Muscle layer of duodenum (tissue), 2 donors: ENCODE results near the gene LEF1.

Source experiments
- H3K27ac ChIP-seq: one replicate; pipeline ENCODE4 v1.7.0; 2013; ENCODE audit warnings: mild to moderate bottlenecking, low read length
- H3K27me3 ChIP-seq: one replicate; pipeline ENCODE4 v1.7.0; 2013; ENCODE audit warnings: low read depth, mild to moderate bottlenecking, control low read depth, low read length
- H3K36me3 ChIP-seq, 2 donors: one replicate each; pipeline ENCODE4 v1.7.0; 2013; ENCODE audit warnings: low read length in 2 of 2, control low read depth in 1 of 2, mild to moderate bottlenecking in 1 of 2; ENCODE audit not compliant: insufficient read depth in 2 of 2, control insufficient read depth in 1 of 2
- H3K4me1 ChIP-seq, 2 donors: one replicate each; pipeline ENCODE4 v1.7.0; 2013; ENCODE audit warnings: low read length in 2 of 2, mild to moderate bottlenecking in 2 of 2, control low read depth in 1 of 2, moderate library complexity in 1 of 2; ENCODE audit not compliant: insufficient read depth in 2 of 2, control insufficient read depth in 1 of 2
- H3K4me3 ChIP-seq, 2 donors: one replicate each; pipeline ENCODE4 v1.7.0; 2013; ENCODE audit warnings: low read length in 2 of 2, low read depth in 1 of 2, mild to moderate bottlenecking in 1 of 2
- H3K9me3 ChIP-seq, 2 donors: one replicate each; pipeline ENCODE4 v1.7.0; 2013; ENCODE audit warnings: low read length in 2 of 2, control low read depth in 1 of 2, mild to moderate bottlenecking in 1 of 2; ENCODE audit not compliant: control insufficient read depth in 1 of 2
- donor health status: healthy.

Gene LEF1

DNA sequence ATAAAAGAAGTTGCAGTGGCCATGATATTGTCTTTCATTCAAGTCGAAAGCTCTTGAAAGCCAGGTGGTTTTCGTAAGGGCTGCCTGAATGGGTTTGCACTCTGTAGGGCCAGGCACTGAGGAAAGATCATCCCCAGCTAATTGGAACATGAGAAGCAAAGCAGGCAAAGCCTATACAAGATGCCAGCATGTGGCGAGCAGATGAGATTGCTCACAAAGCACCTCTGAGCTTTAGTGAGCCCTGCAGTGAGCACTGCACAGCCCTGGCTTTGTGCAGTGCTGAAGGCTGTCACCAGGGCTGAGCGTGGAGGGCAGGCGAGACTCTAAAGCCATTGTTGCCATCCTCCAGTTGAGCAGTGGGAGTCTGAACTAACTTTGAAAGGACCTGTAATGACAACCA is 125.2 kb downstream of the LEF1 start:
- H3K4me1 ChIP-seq: peaks cover 0 to 4% of the 10 kb centered on the region in 2 donors
- H3K4me3 ChIP-seq: no peak overlapping the region
- no peak overlapping the region for H3K27ac ChIP-seq
- no peaks in the 10 kb centered on the region for H3K9me3 ChIP-seq
- no peaks in the 10 kb centered on the region for H3K36me3 ChIP-seq
- H3K27me3 ChIP-seq: no peaks in the 10 kb centered on the region

DNA sequence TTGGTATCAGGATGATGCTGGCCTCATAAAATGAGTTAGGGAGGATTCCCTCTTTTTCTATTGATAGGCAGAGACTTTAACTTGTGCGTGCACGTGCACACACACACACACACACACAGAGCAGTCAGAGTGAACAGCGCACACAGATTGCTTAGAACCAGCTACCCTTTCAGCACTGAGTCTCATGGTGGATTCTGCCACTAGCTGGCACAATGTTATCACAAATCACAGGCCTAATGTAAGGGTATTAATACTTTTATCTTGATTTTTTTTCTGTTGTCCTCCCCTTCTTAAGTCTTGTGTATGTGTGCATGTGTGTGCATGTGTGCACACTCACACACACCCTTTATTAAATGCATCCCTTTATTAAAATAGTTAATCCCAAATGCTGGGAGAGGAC is 125.8 kb downstream of the LEF1 start:
- Histone ChIP-seq H3K9me3 (no peaks in the 10 kb centered on the region), H3K4me1 (peaks cover 0 to 4% of the 10 kb centered on the region in 2 donors), H3K27ac (no peak overlapping the region), H3K4me3 (no peak overlapping the region), H3K27me3 (no peaks in the 10 kb centered on the region), H3K36me3 (no peaks in the 10 kb centered on the region)

- Histone ChIP-seq H3K27ac (no peak overlapping the region), H3K27me3 (no peaks in the 10 kb centered on the region), H3K4me3 (no peak overlapping the region), H3K4me1 (no peaks in the 10 kb centered on the region), H3K36me3 (peaks cover 21 to 24% of the 10 kb centered on the region in 2 donors), H3K9me3 (no peaks in the 10 kb centered on the region)
Observed at GRCh38 chr4:108037884-108038283, 130.8 kb downstream of the LEF1 start.

DNA sequence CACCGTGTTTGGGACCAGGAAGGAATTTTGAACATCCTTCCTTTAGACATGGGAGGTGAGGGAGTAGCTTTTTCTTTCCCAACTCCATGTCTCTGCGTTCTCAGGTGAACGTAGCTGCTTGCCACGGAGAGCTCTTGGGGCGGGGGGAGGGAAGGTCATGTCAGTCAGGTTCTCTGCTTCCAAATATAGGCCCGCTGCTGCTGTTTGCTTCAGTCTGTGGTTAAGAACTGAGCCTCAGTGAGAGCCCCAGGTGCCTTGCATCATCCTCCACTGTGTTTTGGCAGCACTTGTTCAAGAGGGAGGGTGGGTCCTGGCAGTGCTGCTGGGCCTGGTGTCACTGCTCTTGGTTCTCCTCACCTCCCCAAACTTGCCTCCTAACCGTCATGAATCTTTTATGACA is 132.5 kb downstream of the LEF1 start:
- Histone ChIP-seq H3K27me3 (no peaks in the 10 kb centered on the region), H3K9me3 (no peaks in the 10 kb centered on the region), H3K4me1 (no peaks in the 10 kb centered on the region), H3K36me3 (peaks cover 21 to 33% of the 10 kb centered on the region in 2 donors), H3K27ac (no peak overlapping the region), H3K4me3 (no peak overlapping the region)

GRCh38 chr4:108035691-108036090 is 133.0 kb downstream of the LEF1 start:
- Histone ChIP-seq H3K27me3 (no peaks in the 10 kb centered on the region), H3K27ac (no peak overlapping the region), H3K9me3 (no peaks in the 10 kb centered on the region), H3K4me1 (no peaks in the 10 kb centered on the region), H3K36me3 (peaks cover 21 to 38% of the 10 kb centered on the region in 2 donors), H3K4me3 (no peak overlapping the region)

DNA sequence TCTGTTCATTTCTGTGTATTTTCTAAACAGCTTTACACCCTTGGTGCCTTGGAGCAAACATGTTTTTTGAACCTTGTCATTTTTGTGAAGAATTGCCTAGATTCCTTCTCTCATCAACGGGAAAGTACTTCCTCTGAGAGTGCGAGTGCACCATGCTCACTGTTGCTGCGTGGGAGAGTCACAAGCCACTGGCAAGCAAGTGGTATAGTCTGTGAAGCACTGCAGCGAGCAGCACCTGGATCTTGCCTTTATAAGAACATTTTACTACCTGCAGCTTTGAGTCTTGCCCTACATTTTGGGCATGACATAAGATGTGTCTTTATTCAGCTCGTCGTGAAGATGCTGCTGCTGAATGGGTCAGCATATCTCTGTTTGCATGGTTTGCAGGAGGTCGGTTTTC is 134.2 kb downstream of the LEF1 start:
- no peak overlapping the region for H3K4me3 ChIP-seq
- H3K9me3 ChIP-seq: no peaks in the 10 kb centered on the region
- no peak overlapping the region for H3K27ac ChIP-seq
- H3K27me3 ChIP-seq: no peaks in the 10 kb centered on the region
- no peaks in the 10 kb centered on the region for H3K4me1 ChIP-seq
- peaks cover 24 to 40% of the 10 kb centered on the region in 2 donors for H3K36me3 ChIP-seq

DNA sequence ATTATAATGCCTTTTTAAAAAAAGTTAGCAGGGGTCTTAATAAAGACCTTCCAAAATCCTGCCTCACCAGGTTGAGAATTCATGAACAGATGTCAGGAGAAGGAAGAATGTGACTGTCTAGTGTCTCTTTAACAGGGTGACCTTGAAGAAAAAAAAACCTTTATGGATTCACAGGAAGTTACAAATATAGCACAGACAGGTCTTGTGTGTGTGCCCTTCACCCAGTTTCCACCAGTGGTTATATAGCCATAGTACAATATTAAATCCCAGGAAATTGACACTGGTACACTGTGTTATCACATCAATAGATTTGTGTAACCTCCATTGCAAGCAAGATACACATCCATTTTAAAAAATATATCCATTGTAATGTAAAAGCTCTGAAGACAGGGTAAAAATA is 135.4 kb downstream of the LEF1 start:
- Histone ChIP-seq H3K36me3 (peaks cover 33 to 52% of the 10 kb centered on the region in 2 donors), H3K9me3 (no peaks in the 10 kb centered on the region), H3K27me3 (no peaks in the 10 kb centered on the region), H3K4me1 (no peaks in the 10 kb centered on the region), H3K4me3 (no peak overlapping the region), H3K27ac (no peak overlapping the region)

DNA sequence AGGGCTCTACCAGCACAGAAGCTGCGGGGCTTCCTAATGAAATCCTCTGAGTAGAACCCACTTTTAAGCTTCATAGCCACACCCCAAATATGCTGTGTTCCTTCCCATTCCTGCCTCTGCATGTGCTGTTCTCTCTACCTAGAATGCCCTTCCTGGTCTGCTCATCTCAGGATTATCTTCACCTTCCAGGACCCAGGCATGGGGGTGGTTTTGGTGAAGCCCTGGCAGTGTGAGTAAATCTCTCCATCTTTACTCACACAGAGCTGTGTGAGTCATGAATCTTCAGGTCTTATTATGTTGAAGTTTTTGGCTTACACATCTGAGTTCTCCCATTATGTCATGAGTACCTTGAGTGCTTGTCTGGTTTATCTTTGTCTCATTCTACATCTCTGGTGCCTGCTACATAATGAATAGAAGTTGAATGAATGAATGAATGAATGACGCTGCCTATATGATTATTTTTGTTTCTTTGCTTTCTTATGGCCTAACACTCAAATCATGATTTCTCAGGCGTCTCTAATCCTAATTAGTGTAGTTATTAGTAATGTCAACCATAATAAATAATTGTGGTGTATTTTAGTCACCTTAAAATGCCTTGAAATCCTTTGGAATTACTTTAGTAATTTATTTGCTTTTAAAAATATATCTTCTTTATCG is 137.2 kb downstream of the LEF1 start:
- Histone ChIP-seq H3K27me3 (no peaks in the 10 kb centered on the region), H3K9me3 (no peaks in the 10 kb centered on the region), H3K4me1 (no peaks in the 10 kb centered on the region), H3K4me3 (no peak overlapping the region), H3K36me3 (peaks cover 47 to 65% of the 10 kb centered on the region in 2 donors), H3K27ac (no peak overlapping the region)

DNA sequence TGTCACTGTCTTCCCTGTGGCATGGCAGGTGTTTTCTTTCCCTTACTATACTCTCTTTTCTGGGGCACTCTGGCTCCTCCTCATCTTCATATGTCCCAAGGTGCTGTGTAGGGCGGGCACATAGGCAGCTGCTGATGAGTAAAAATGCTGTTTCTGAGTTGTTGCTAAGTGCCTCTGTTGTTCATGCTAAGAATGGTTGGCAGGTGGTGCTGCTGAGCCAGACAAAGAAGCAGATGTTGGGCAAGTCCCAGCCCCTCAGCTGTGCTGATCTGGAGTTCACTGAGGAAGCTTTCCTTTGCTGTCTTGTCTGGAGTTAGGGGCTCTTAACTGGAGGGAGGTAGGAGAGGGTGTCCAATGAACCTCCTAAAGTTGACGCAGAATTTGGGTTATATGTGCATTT is 138.4 kb downstream of the LEF1 start:
- Histone ChIP-seq H3K27me3 (no peaks in the 10 kb centered on the region), H3K9me3 (no peaks in the 10 kb centered on the region), H3K4me3 (no peak overlapping the region), H3K36me3 (peaks cover 49 to 67% of the 10 kb centered on the region in 2 donors), H3K4me1 (no peaks in the 10 kb centered on the region), H3K27ac (no peak overlapping the region)

GRCh38 chr4:108029731-108030130 is 139.0 kb downstream of the LEF1 start:
- H3K9me3 ChIP-seq: no peaks in the 10 kb centered on the region
- no peak overlapping the region for H3K27ac ChIP-seq
- H3K36me3 ChIP-seq: peaks cover 48 to 67% of the 10 kb centered on the region in 2 donors
- H3K27me3 ChIP-seq: no peaks in the 10 kb centered on the region
- H3K4me1 ChIP-seq: no peaks in the 10 kb centered on the region
- no peak overlapping the region for H3K4me3 ChIP-seq

- peaks cover 46 to 67% of the 10 kb centered on the region in 2 donors for H3K36me3 ChIP-seq
- no peaks in the 10 kb centered on the region for H3K9me3 ChIP-seq
- H3K4me1 ChIP-seq: no peaks in the 10 kb centered on the region
- no peaks in the 10 kb centered on the region for H3K27me3 ChIP-seq
- H3K4me3 ChIP-seq: no peak overlapping the region
- H3K27ac ChIP-seq: no peak overlapping the region
Observed at GRCh38 chr4:108029016-108029720, 139.6 kb downstream of the LEF1 start.

GRCh38 chr4:108024878-108025165 is 143.9 kb downstream of the LEF1 start:
- H3K36me3 ChIP-seq: peaks cover 47 to 70% of the 10 kb centered on the region in 2 donors
- no peaks in the 10 kb centered on the region for H3K27me3 ChIP-seq
- H3K27ac ChIP-seq: no peak overlapping the region
- no peaks in the 10 kb centered on the region for H3K9me3 ChIP-seq
- no peaks in the 10 kb centered on the region for H3K4me1 ChIP-seq
- no peak overlapping the region for H3K4me3 ChIP-seq
